Neural progenitor cell (in vitro differentiated cells): ENCODE results near the gene DTNB.

Source experiments
- CTCF ChIP-seq: fragments of 200-600 bp; sonication (generic); IDR thresholded peaks from 2 replicates; pipeline ENCODE4 v1.5.1; 2017; ENCODE audit warnings: antibody characterized with exemption, mild to moderate bottlenecking
- EZH2 ChIP-seq: fragments of 200-600 bp; sonication (generic); IDR thresholded peaks from 2 replicates; pipeline ENCODE4 v1.6.1; 2017; ENCODE audit warnings: antibody characterized with exemption, mild to moderate bottlenecking, moderate library complexity

GRCh38 chr2:25684577-25685473, 11.4 kb upstream of the DTNB start:
- no peak for TF ChIP-seq CTCF
- no peak for TF ChIP-seq EZH2
